ENCODE results near the gene AARS2.

DNA sequence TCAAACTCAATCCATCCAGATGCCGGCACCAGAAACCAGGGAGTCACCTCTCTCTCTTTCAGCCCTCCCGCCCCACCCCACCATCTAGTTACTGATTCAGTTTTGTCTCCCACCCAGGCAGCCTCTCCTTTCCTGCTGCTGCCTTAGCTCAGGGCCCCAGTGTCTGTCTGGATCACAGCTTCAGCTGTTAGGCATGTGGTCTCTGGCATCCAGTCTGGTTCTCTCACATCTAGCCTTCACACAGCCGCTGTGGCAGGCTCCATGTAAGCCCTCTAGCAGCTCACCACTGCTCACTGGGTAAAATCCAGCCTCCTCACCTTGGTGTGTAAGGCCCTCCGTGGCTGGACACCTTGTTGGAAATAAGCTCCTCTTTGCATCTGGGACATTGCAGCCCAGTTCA, 21.3 kb downstream of the AARS2 start:
- TF ChIP-seq POLR2A (IDR thresholded peaks at IDR 0.05; ENCODE audit: low read depth, low read length) (no peak), TAF1 (IDR thresholded peaks at IDR 0.05; ENCODE audit: borderline replicate concordance, low read depth, low read length) (no peak), POLR2AphosphoS5 (IDR thresholded peaks at IDR 0.05; ENCODE audit: low read depth, low read length) (no peak)

Data from GM12892 (cell line).